SK-N-MC (cell line): ENCODE data around the gene PMP22.

Experiments used
- DNase-seq: peaks from one replicate; pipeline ENCODE4 v3.0.0-alpha.2; 2011; ENCODE audit warnings: low read depth, low spot score
- H3K27ac ChIP-seq: fragments of 200-600 bp; sonication (generic); 2 replicates; pipeline ENCODE4 v1.5.1; 2016; ENCODE audit warnings: mixed run types
- H3K36me3 ChIP-seq: fragments of 200-600 bp; sonication (generic); 2 replicates; pipeline ENCODE4 v1.6.1; 2017; ENCODE audit warnings: antibody characterized with exemption, low read length, mixed read lengths; ENCODE audit not compliant: insufficient read depth
- H3K4me3 ChIP-seq: fragments of 200-600 bp; sonication (generic); 2 replicates; pipeline ENCODE4 v1.5.1; 2016
- H3K9ac ChIP-seq: fragments of 200-600 bp; sonication (generic); 2 replicates; pipeline ENCODE4 v1.8.0; 2017; ENCODE audit warnings: mixed run types, mixed read lengths; ENCODE audit not compliant: insufficient read length
- H3K9me3 ChIP-seq: fragments of 200-600 bp; sonication (generic); 2 replicates; pipeline ENCODE4 v1.6.1; 2017; ENCODE audit warnings: low read depth, mild to moderate bottlenecking, antibody characterized with exemption, low read length, moderate library complexity, mixed read lengths
- EZH2 ChIP-seq: fragments of 200-600 bp; sonication (generic); IDR thresholded peaks from one replicate; pipeline ENCODE4 v1.6.1; 2017; ENCODE audit warnings: antibody characterized with exemption
- FOXP2 ChIP-seq: optimal IDR thresholded peaks from 2 replicates; pipeline ENCODE3; 2011; ENCODE audit warnings: mild to moderate bottlenecking, moderate library complexity; ENCODE audit not compliant: insufficient read depth; ENCODE audit errors: extremely low read length, control extremely low read depth
- POLR2AphosphoS5 ChIP-seq: IDR thresholded peaks from 2 replicates; pipeline ENCODE4 v1.6.1; 2012; ENCODE audit warnings: mild to moderate bottlenecking, low read depth, low read length, borderline replicate concordance

The PMP22 gene

GRCh38 chr17:15284537-15284936 is 19.4 kb upstream of the PMP22 start:
- no peak overlapping the region for H3K4me3 ChIP-seq
- no peak overlapping the region for H3K9ac ChIP-seq

GRCh38 chr17:15284107-15284506 is 19.0 kb upstream of the PMP22 start:
- no peaks in the 10 kb centered on the region for H3K36me3 ChIP-seq
- no peak overlapping the region for H3K27ac ChIP-seq
- H3K9me3 ChIP-seq = no peaks in the 10 kb centered on the region
- DNase-seq = no peak
- no peak for TF ChIP-seq FOXP2
- no peak for TF ChIP-seq POLR2AphosphoS5
- TF ChIP-seq EZH2 = no peak
- H3K4me3 ChIP-seq = no peak overlapping the region
- no peak overlapping the region for H3K9ac ChIP-seq

More at GRCh38 chr17:15284537-15284936, 19.4 kb upstream of the PMP22 start:
- TF ChIP-seq EZH2 (no peak), POLR2AphosphoS5 (no peak), FOXP2 (no peak)
- H3K36me3 ChIP-seq = no peaks in the 10 kb centered on the region
- no peak overlapping the region for H3K27ac ChIP-seq
- no peak for DNase-seq
- no peaks in the 10 kb centered on the region for H3K9me3 ChIP-seq

GRCh38 chr17:15281909-15282308 is 16.8 kb upstream of the PMP22 start:
- H3K9me3 ChIP-seq = no peaks in the 10 kb centered on the region
- TF ChIP-seq FOXP2 = no peak
- no peak for TF ChIP-seq POLR2AphosphoS5
- no peak for TF ChIP-seq EZH2
- DNase-seq = no peak
- H3K36me3 ChIP-seq = no peaks in the 10 kb centered on the region
- no peak overlapping the region for H3K27ac ChIP-seq
- H3K4me3 ChIP-seq = no peak overlapping the region
- H3K9ac ChIP-seq = no peak overlapping the region

- TF ChIP-seq POLR2AphosphoS5 = no peak
- no peak for TF ChIP-seq FOXP2
- no peak for TF ChIP-seq EZH2
- Histone ChIP-seq H3K9me3 (no peaks in the 10 kb centered on the region), H3K36me3 (no peaks in the 10 kb centered on the region), H3K4me3 (no peak overlapping the region), H3K9ac (no peak overlapping the region), H3K27ac (no peak overlapping the region)
- no peak for DNase-seq
These were observed 13.9 kb upstream of the PMP22 start for GRCh38 chr17:15278924-15279477.

- H3K9ac ChIP-seq = no peak overlapping the region
- no peak for DNase-seq
- H3K4me3 ChIP-seq = no peak overlapping the region
- H3K9me3 ChIP-seq = no peaks in the 10 kb centered on the region
- H3K36me3 ChIP-seq = no peaks in the 10 kb centered on the region
- TF ChIP-seq POLR2AphosphoS5 (no peak), EZH2 (no peak), FOXP2 (no peak)
- no peak overlapping the region for H3K27ac ChIP-seq
These were observed 13.3 kb upstream of the PMP22 start for GRCh38 chr17:15278380-15278779.

GRCh38 chr17:15274017-15274416 is 8.9 kb upstream of the PMP22 start:
- H3K4me3 ChIP-seq = no peak overlapping the region
- H3K36me3 ChIP-seq = no peaks in the 10 kb centered on the region
- no peak overlapping the region for H3K9ac ChIP-seq
- TF ChIP-seq EZH2 (no peak), POLR2AphosphoS5 (no peak), FOXP2 (no peak)
- no peak overlapping the region for H3K27ac ChIP-seq
- no peaks in the 10 kb centered on the region for H3K9me3 ChIP-seq
- DNase-seq = no peak

- Histone ChIP-seq H3K27ac (no peak overlapping the region), H3K36me3 (no peaks in the 10 kb centered on the region), H3K9me3 (no peaks in the 10 kb centered on the region), H3K9ac (no peak overlapping the region), H3K4me3 (no peak overlapping the region)
- DNase-seq = no peak
- TF ChIP-seq FOXP2 (no peak), EZH2 (no peak), POLR2AphosphoS5 (no peak)
These were observed 8.1 kb upstream of the PMP22 start for GRCh38 chr17:15273141-15273793.

GRCh38 chr17:15271741-15272140 is 6.6 kb upstream of the PMP22 start:
- Histone ChIP-seq H3K4me3 (no peak overlapping the region), H3K9me3 (no peaks in the 10 kb centered on the region), H3K36me3 (no peaks in the 10 kb centered on the region), H3K9ac (no peak overlapping the region), H3K27ac (no peak overlapping the region)
- TF ChIP-seq EZH2 (no peak), FOXP2 (no peak), POLR2AphosphoS5 (no peak)
- no peak for DNase-seq
